Heart left ventricle (tissue), 16 donors: ENCODE data around the gene TEX261. TPM values are rescaled to one million over a fixed set of nuclear protein-coding genes. Genes with fewer than 3 reads are reported as not detected.

ENCODE experiments used
- ATAC-seq, 4 donors: fragments of 200-7000 bp; cut with Tn5 transposase; one replicate each; pipeline ENCODE4 v1.9.1; 2020 to 2022; ENCODE audit warnings: moderate library complexity in 4 of 4, mild to moderate bottlenecking in 3 of 4, moderate number of reproducible peaks in 1 of 4
- DNase-seq, 5 donors: peaks; one replicate each; pipeline ENCODE4 v3.0.0-alpha.2; 2020
- H3K27ac ChIP-seq, 12 donors: fragments of 200-600 bp; sonication (generic) in 4 of 12; one replicate each; pipeline versions ENCODE4 v1.5.0 to v1.8.0; 2016 to 2022; ENCODE audit warnings: mild to moderate bottlenecking in 2 of 12
- H3K27me3 ChIP-seq, 9 donors: fragments of 200-600 bp; sonication (generic) in 2 of 9; one replicate each; pipeline versions ENCODE4 v1.5.1 to v1.8.0; 2016 to 2022; ENCODE audit warnings: mild to moderate bottlenecking in 3 of 9
- H3K36me3 ChIP-seq, 9 donors: fragments of 200-600 bp; sonication (generic) in 2 of 9; one replicate each; pipeline versions ENCODE4 v1.5.0 to v1.8.0; 2018 to 2022; ENCODE audit warnings: mild to moderate bottlenecking in 2 of 9
- H3K4me1 ChIP-seq, 12 donors: fragments of 200-600 bp; sonication (generic) in 4 of 12; one replicate each; pipeline versions ENCODE4 v1.5.0 to v1.8.0; 2016 to 2022; ENCODE audit warnings: mild to moderate bottlenecking in 3 of 12
- H3K4me3 ChIP-seq, 12 donors: fragments of 200-600 bp; sonication (generic) in 4 of 12; one replicate each; pipeline versions ENCODE4 v1.5.0 to v1.8.0; 2017 to 2022; ENCODE audit warnings: mild to moderate bottlenecking in 9 of 12, moderate library complexity in 4 of 12
- H3K9me3 ChIP-seq, 12 donors: fragments of 200-600 bp; sonication (generic) in 4 of 12; one replicate each; pipeline versions ENCODE4 v1.5.0 to v1.8.0; 2016 to 2022; ENCODE audit warnings: mild to moderate bottlenecking in 1 of 12
- POLR2A ChIP-seq, 2 donors: fragments of 450-650 bp; IDR thresholded peaks; one replicate each; pipeline ENCODE4 v1.6.1; 2017; ENCODE audit warnings: antibody characterized with exemption in 2 of 2, mild to moderate bottlenecking in 2 of 2, moderate library complexity in 2 of 2
- whole genome bisulfite sequencing, 4 donors: extraction: QIAGEN DNeasy Blood & Tissue Kit in 2 of 4; methylation state at CpG; one replicate each; pipeline versions ENCODE4 v1.1.5 to v1.1.7; 2013 to 2018; 5-methylcytosine and 5-hydroxymethylcytosine counted together
- intact Hi-C, 10 donors: fragments of 100-400 bp; cut with DNase I; formaldehyde crosslinking; loops; one replicate each; pipeline versions ENCODE4 v1.11.1 to v1.14.2; 2022
- polyA plus RNA-seq, 2 donors: library from polyadenylated mRNA; stranded (reverse); fragments of 200-250 nt; gene quantifications; one replicate each; pipeline ENCODE4 v1.2.3, GENCODE V29; 2013
- total RNA-seq, 9 donors: library from RNA; depleted of rRNA in 2 of 9; stranded (reverse); fragments of >200 nt in 2 of 9; fragmentation: NEBNext Ultra II Directional in 3 of 9; extraction: Animal tissue kit (Norgen Biotek cat#: 25700) in 3 of 9; gene quantifications; one replicate each; pipeline versions ENCODE4 v1.1.0 to v1.2.4, GENCODE V29; 2016 to 2023
- TF ChIP-seq, protein P1 (sequence below), 12 donors: fragments of 200-600 bp; sonication (generic) in 4 of 12; IDR thresholded peaks; one replicate each; pipeline versions ENCODE4 v1.5.0 to v1.8.0; 2018 to 2022; ENCODE audit warnings: antibody characterized with exemption in 12 of 12, mild to moderate bottlenecking in 5 of 12
- donor health status: ischemic (EF 13 %, LVEDD 7.1; RV severe dilation, severe dysfunction).
- donor health status: healthy with polysubstance abuse.
- donor health status: DM: no; HTN: yes; CAD: no.
- donor health status: DM: no; HTN: no; CAD: no.
- donor health status: ischemic (EF 25% LVEDD 6.9; RV normal size, moderate dysfunction).
- donor health status: ischemic (EF 25% LVEDD 5.7; RV mildly dilated, moderate dysfunction).
- donor health status: healthy.
- donor health status: DM: yes; HTN: yes; CAD: no.
- donor health status: ischemic (EF 35%, LVEDD 5.7; RV mildly dilated, moderate dysfunction).
- donor health status: nonischemic (EF 11% LVEDD 7.7; RV severe dilation, severe dysfunction).
- donor health status: DM: yes; HTN: yes; CAD: no.
- donor health status: PGD.
- donor health status: ischemic (EF 29% LVEDD 5.4; RV normal size, mild dysfunction).
- donor health status: nonischemic (EF 23%, LVEDD 6.1; RV moderate dilation, normal function).

The TEX261 gene
- total and polyA plus RNA-seq, 11 donors, result 29.2 to 69.3 (median 50.4) TPM

GRCh38 chr2:70942396-70943204 lies 52.1 kb downstream of the TEX261 start:
- H3K36me3 ChIP-seq, result no peaks in the 10 kb centered on the region
- peaks cover 0 to 2% (median 0%) of the 10 kb centered on the region in 12 donors for H3K4me1 ChIP-seq
- H3K9me3 ChIP-seq, result no peaks in the 10 kb centered on the region
- H3K27ac ChIP-seq, result no peak overlapping the region
- ATAC-seq (no peak), DNase-seq (no peak)
- 56 to 63% (median 60%) methylated on average over 6 of the region's 6 CpGs for WGBS, 4 donors
- no peak overlapping the region for H3K4me3 ChIP-seq
- no peak for TF ChIP-seq POLR2A (IDR thresholded peaks at IDR 0.05)
- TF ChIP-seq, protein P1, sequence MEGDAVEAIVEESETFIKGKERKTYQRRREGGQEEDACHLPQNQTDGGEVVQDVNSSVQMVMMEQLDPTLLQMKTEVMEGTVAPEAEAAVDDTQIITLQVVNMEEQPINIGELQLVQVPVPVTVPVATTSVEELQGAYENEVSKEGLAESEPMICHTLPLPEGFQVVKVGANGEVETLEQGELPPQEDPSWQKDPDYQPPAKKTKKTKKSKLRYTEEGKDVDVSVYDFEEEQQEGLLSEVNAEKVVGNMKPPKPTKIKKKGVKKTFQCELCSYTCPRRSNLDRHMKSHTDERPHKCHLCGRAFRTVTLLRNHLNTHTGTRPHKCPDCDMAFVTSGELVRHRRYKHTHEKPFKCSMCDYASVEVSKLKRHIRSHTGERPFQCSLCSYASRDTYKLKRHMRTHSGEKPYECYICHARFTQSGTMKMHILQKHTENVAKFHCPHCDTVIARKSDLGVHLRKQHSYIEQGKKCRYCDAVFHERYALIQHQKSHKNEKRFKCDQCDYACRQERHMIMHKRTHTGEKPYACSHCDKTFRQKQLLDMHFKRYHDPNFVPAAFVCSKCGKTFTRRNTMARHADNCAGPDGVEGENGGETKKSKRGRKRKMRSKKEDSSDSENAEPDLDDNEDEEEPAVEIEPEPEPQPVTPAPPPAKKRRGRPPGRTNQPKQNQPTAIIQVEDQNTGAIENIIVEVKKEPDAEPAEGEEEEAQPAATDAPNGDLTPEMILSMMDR (IDR thresholded peaks at IDR 0.05), result no peak
- peaks cover 0 to 22% (median 8%) of the 10 kb centered on the region in 9 donors for H3K27me3 ChIP-seq
- intact Hi-C loops, result loop anchor here in 8 of 10 donors (10.0 kb wide), 4 partner anchors 148 to 288 kb away; partner anchors contain the start of gene FIGLA (in 1 of the 8)

DNA sequence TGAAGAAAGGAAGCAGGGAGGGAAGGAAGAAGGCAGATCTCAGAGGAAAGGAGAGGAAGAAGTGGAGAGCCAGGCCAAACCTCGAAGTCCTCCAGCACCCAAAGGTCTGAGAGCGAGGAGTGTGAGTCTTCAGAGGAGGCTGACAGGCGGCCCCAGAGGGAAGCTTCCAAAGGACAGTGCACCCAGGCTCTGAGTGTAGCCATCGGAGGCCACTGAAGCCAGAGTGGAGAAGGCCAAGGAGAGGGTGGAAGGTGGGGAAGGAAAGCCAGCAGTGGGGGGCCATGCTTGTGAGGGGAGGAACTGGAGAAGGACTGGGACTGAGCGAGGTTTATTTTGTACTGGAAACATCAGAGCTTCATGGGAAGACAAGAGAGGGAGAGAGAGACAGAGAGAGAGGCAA lies 53.0 kb downstream of the TEX261 start:
- Histone ChIP-seq H3K9me3 (no peaks in the 10 kb centered on the region), H3K4me1 (peaks cover 0 to 1% (median 0%) of the 10 kb centered on the region in 12 donors), H3K4me3 (no peak overlapping the region), H3K27me3 (peaks cover 0 to 16% (median 4%) of the 10 kb centered on the region in 9 donors), H3K36me3 (no peaks in the 10 kb centered on the region), H3K27ac (no peak overlapping the region)
- 81 to 87% (median 83%) methylated on average over 5 of the region's 5 CpGs for WGBS, 4 donors
- DNase-seq, result no peak
- intact Hi-C loops, result loop anchor here in 8 of 10 donors (10.0 kb wide), 4 partner anchors 147 to 287 kb away; partner anchors contain the start of gene FIGLA (in 1 of the 8)
- no peak for ATAC-seq
- TF ChIP-seq, protein P1 (IDR thresholded peaks at IDR 0.05), result no peak
- no peak for TF ChIP-seq POLR2A (IDR thresholded peaks at IDR 0.05)

- DNase-seq, result no peak
- 81 to 91% (median 85%) methylated on average over 6 of the region's 6 CpGs for WGBS, 4 donors
- TF ChIP-seq, protein P1 (IDR thresholded peaks at IDR 0.05), result no peak
- no peak for TF ChIP-seq POLR2A (IDR thresholded peaks at IDR 0.05)
- no peaks in the 10 kb centered on the region for H3K36me3 ChIP-seq
- H3K27ac ChIP-seq, result no peak overlapping the region
- no peaks in the 10 kb centered on the region for H3K9me3 ChIP-seq
- no peak for ATAC-seq
- intact Hi-C loops, result loop anchor here in 8 of 10 donors (10.0 kb wide), 4 partner anchors 146 to 286 kb away; partner anchors contain the start of gene FIGLA (in 1 of the 8)
- peaks cover 0 to 16% (median 4%) of the 10 kb centered on the region in 9 donors for H3K27me3 ChIP-seq
- H3K4me3 ChIP-seq, result no peak overlapping the region
- no peaks in the 10 kb centered on the region for H3K4me1 ChIP-seq
Observed at GRCh38 chr2:70941186-70941585, 53.5 kb downstream of the TEX261 start.

- H3K4me1 ChIP-seq, result no peaks in the 10 kb centered on the region
- no peaks in the 10 kb centered on the region for H3K9me3 ChIP-seq
- DNase-seq (no peak), ATAC-seq (no peak)
- H3K27ac ChIP-seq, result no peak overlapping the region
- WGBS, 4 donors, result 62 to 81% (median 74%) methylated on average over 6 to 10 of the region's 10 CpGs
- intact Hi-C loops, result loop anchor here in 8 of 10 donors (5.0 to 10.0 kb wide), 5 partner anchors 145 to 285 kb away; partner anchors contain the start of gene FIGLA (in 2 of the 8)
- no peak overlapping the region for H3K4me3 ChIP-seq
- TF ChIP-seq POLR2A (IDR thresholded peaks at IDR 0.05), result no peak
- TF ChIP-seq, protein P1 (IDR thresholded peaks at IDR 0.05), result no peak
- no peaks in the 10 kb centered on the region for H3K36me3 ChIP-seq
- H3K27me3 ChIP-seq, result peaks cover 0 to 11% (median 4%) of the 10 kb centered on the region in 9 donors
Observed at GRCh38 chr2:70939839-70940580, 54.7 kb downstream of the TEX261 start.
